ENCODE measurements around the gene SLCO3A1.
"Not testable (repeated sequence)": the region's sequence is repeated elsewhere in the genome, so short reads cannot be mapped to it uniquely, and the experiment has no call there.

SLCO3A1 gene

DNA sequence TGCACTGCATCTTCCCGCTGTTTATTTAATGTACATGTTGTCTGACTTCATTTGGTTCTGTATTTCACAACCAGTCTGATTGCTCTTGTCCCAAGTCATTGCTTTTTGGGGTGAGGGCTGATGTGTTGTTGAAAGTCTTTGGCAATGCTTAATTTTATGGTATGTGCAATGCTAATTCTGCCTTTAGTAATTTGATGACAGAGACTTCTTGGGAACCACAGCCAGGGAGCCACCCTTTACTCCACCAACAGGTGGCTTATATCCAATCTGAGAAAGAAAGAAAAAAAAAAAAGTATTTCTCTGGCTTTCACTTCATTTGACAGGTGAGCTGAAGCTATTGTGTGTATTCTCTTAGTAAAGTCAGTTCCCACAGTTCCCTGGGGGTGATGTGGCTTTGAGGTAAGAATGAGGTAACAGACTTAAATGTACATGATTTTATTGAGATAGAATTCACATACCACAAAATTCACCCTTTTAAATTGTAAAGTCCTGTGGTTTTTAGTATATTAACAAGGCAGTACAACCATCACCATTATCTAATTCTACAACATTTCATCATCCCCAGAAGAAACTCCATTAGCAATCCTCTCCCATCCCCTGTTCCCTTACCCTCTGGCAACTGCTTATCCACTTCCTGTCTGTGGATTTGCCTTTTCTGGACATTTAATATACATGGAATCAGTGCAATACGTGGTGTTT is 97.3 kb downstream of the SLCO3A1 start:
- DNase-seq (ENCODE audit: low spot score), result no peak
- in situ Hi-C loops (cut with MboI; ENCODE audit: low sequenced_read_pairs, unreplicated experiment), result no loop called here
- no peak for TF ChIP-seq CTCF (IDR thresholded peaks at IDR 0.05; ENCODE audit: borderline replicate concordance, control extremely low read depth, extremely low read depth, insufficient read depth, missing control alignments)

GRCh38 chr15:91952216-91952615 is 98.7 kb downstream of the SLCO3A1 start:
- DNase-seq (ENCODE audit: low spot score), result no peak

GRCh38 chr15:91953432-91953831 is 99.9 kb downstream of the SLCO3A1 start:
- DNase-seq (ENCODE audit: low spot score), result no peak
- no peak for TF ChIP-seq CTCF (IDR thresholded peaks at IDR 0.05; ENCODE audit: borderline replicate concordance, control extremely low read depth, extremely low read depth, insufficient read depth, missing control alignments)
- in situ Hi-C loops (cut with MboI; ENCODE audit: low sequenced_read_pairs, unreplicated experiment), result no loop called here

More at GRCh38 chr15:91952216-91952615, 98.7 kb downstream of the SLCO3A1 start:
- in situ Hi-C loops (cut with MboI; ENCODE audit: low sequenced_read_pairs, unreplicated experiment), result no loop called here
- no peak for TF ChIP-seq CTCF (IDR thresholded peaks at IDR 0.05; ENCODE audit: borderline replicate concordance, control extremely low read depth, extremely low read depth, insufficient read depth, missing control alignments)

GRCh38 chr15:91954292-91954691 is 100.8 kb downstream of the SLCO3A1 start:
- no peak for DNase-seq (ENCODE audit: low spot score)
- in situ Hi-C loops (cut with MboI; ENCODE audit: low sequenced_read_pairs, unreplicated experiment), result no loop called here
- no peak for TF ChIP-seq CTCF (IDR thresholded peaks at IDR 0.05; ENCODE audit: borderline replicate concordance, control extremely low read depth, extremely low read depth, insufficient read depth, missing control alignments)

DNA sequence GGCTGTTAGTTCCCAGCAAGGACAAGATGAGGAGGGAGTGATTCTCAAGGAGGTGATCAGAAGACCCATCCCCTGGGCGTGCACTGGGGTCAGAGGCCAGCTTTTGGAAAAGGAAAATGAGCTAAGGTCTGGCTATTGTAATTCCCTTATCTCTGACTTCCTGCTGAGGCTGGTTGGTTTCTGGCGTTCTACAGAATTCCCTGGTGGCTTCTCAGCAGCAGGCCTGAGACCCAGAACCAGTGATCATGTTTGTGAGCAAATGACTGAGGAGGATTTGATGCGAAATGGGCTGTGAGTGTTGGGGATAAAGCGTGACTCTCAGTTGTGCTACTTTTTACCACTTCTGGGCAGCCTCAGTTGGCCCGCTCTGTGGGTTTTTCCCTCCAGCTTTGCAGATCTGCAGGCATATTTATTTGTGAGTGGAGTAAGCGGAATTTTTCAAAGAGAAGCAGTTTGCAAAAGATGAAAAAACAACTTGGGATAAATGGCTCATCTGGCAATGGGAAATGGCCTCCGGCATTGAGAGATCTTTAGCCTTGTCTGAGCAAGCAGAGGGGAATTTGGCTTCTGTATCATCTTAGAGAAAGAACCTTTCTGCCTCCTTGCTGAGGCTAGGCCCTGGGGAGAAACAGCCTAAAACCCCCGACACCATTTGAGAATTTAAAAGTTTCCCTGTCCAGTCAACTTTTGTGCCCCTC is 102.7 kb downstream of the SLCO3A1 start:
- TF ChIP-seq CTCF (IDR thresholded peaks at IDR 0.05; ENCODE audit: borderline replicate concordance, control extremely low read depth, extremely low read depth, insufficient read depth, missing control alignments), result no peak
- no peak for DNase-seq (ENCODE audit: low spot score)
- in situ Hi-C loops (cut with MboI; ENCODE audit: low sequenced_read_pairs, unreplicated experiment), result no loop called here

- in situ Hi-C loops (cut with MboI; ENCODE audit: low sequenced_read_pairs, unreplicated experiment), result no loop called here
- no peak for TF ChIP-seq CTCF (IDR thresholded peaks at IDR 0.05; ENCODE audit: borderline replicate concordance, control extremely low read depth, extremely low read depth, insufficient read depth, missing control alignments)
- no peak for DNase-seq (ENCODE audit: low spot score)
Observed at GRCh38 chr15:91961357-91961756, 107.8 kb downstream of the SLCO3A1 start.

- DNase-seq (ENCODE audit: low spot score); in situ Hi-C loops (cut with MboI; ENCODE audit: low sequenced_read_pairs, unreplicated experiment): not testable (repeated sequence)
Observed at GRCh38 chr15:91963747-91964146, 110.2 kb downstream of the SLCO3A1 start.

Measured in GM13976 (cell line).